A549 (cell line): ENCODE results near the gene NSRP1. TPM values are rescaled to one million over a fixed set of nuclear protein-coding genes. Genes with fewer than 3 reads are reported as not detected.
A peak's percentile ranks its signal among the peaks of the same experiment; 100 is the strongest.

ENCODE experiments used
- ATAC-seq, 2 experiments: fragments of 200-7000 bp in 1 of 2; fragments of >200 bp in 1 of 2; cut with Nextera tagmentation in 1 of 2; cut with Tn5 transposase in 1 of 2; 3 replicates each; pipeline versions ENCODE4 v1.8.0 to v1.9.1; 2018 to 2020; ENCODE audit warnings: mild to moderate bottlenecking in 1 of 2, moderate library complexity in 1 of 2
- CTCF ChIA-PET: fragments of 300-600 bp; sonication (Branson Sonifier 250); formaldehyde crosslinking; extraction: SDS; loops from one replicate; lab custom pipeline; 2021; ENCODE audit warnings: antibody characterized with exemption, inconsistent platforms; lab: Yijun Ruan, JAX
- POLR2A ChIA-PET: fragments of 350-600 bp; formaldehyde crosslinking; extraction: SDS; loops from one replicate; lab custom pipeline; 2021; ENCODE audit warnings: antibody characterized with exemption, inconsistent platforms; lab: Yijun Ruan, JAX
- DNase-seq, 2 experiments: peaks; one replicate each; pipeline versions ENCODE4 v3.0.0 to v3.0.0-alpha.2; 2011 to 2016; ENCODE audit warnings: low read depth in 1 of 2, low spot score in 1 of 2
- FAIRE-seq: peaks from 2 replicates; lab custom pipeline; 2011; peaks lifted over from hg19 to GRCh38; lab: Jason Lieb, UNC
- H3K27ac ChIP-seq, 2 experiments: fragments of >200 bp; sonication (Bioruptor Twin); formaldehyde crosslinking; 3 replicates each; pipeline ENCODE4 v1.5.1; 2016 to 2017
- H3K4me1 ChIP-seq: fragments of >200 bp; sonication (Bioruptor Twin); formaldehyde crosslinking; 3 replicates; pipeline ENCODE4 v1.6.1; 2016
- H3K4me2 ChIP-seq: fragments of >200 bp; sonication (Bioruptor Twin); formaldehyde crosslinking; 3 replicates; pipeline ENCODE4 v1.6.1; 2016
- H3K4me3 ChIP-seq: fragments of >200 bp; sonication (Bioruptor Twin); formaldehyde crosslinking; 3 replicates; pipeline ENCODE4 v1.5.1; 2016
- H3K9me3 ChIP-seq: fragments of >200 bp; sonication (Bioruptor Twin); formaldehyde crosslinking; 3 replicates; pipeline ENCODE4 v1.6.1; 2016
- EHMT2 ChIP-seq: fragments of 200-600 bp; sonication (generic); IDR thresholded peaks from 2 replicates; pipeline ENCODE4 v1.6.1; 2016; ENCODE audit warnings: antibody characterized with exemption, low read depth, mild to moderate bottlenecking, moderate library complexity
- FOSL2 ChIP-seq, 2 experiments: fragments of 450-650 bp in 1 of 2; fragments of >200 bp in 1 of 2; sonication (Bioruptor Twin) in 1 of 2; formaldehyde crosslinking; IDR thresholded peaks; 2 replicates each; pipeline versions ENCODE4 v1.5.0 to v1.6.1; 2016 to 2020; ENCODE audit warnings: mild to moderate bottlenecking in 1 of 2, moderate library complexity in 1 of 2
- HOXB5 ChIP-seq: fragments of 250-450 bp; sonication (Bioruptor Pico); IDR thresholded peaks from 2 replicates; pipeline ENCODE4 v1.5.0; 2020; ENCODE audit warnings: mild to moderate bottlenecking, moderate library complexity
- KDM1A ChIP-seq: fragments of 200-600 bp; sonication (generic); IDR thresholded peaks from 2 replicates; pipeline ENCODE4 v1.6.1; 2016; ENCODE audit warnings: low read depth, mild to moderate bottlenecking
- MYC ChIP-seq: IDR thresholded peaks from 2 replicates; pipeline ENCODE4 v1.6.1; 2012; ENCODE audit warnings: mild to moderate bottlenecking, inconsistent platforms, low read length, improper control_type of control experiment, borderline replicate concordance
- PBX3 ChIP-seq: IDR thresholded peaks from 2 replicates; pipeline ENCODE4 v1.6.1; 2012
- RAD21 ChIP-seq, 2 experiments: fragments of >200 bp in 1 of 2; sonication (Bioruptor Twin) in 1 of 2; formaldehyde crosslinking in 1 of 2; IDR thresholded peaks in 1 of 2; conservative IDR thresholded peaks in 1 of 2; 2 replicates in 1 of 2; 3 replicates in 1 of 2; pipeline ENCODE4 v1.6.1; 2012 to 2018; ENCODE audit warnings: inconsistent platforms in 1 of 2
- SMC3 ChIP-seq: fragments of >200 bp; sonication (Bioruptor Twin); formaldehyde crosslinking; IDR thresholded peaks from 3 replicates; pipeline ENCODE4 v1.6.1; 2018; ENCODE audit warnings: inconsistent platforms
- TFCP2L1 ChIP-seq: fragments of 250-450 bp; sonication (Bioruptor Pico); IDR thresholded peaks from 2 replicates; pipeline ENCODE4 v1.5.0; 2021; ENCODE audit warnings: mild to moderate bottlenecking
- WGBS: methylation state at CpG from one replicate; pipeline ENCODE4 v1.1.6; 2017; ENCODE audit errors: missing lambda C conversion rate; 5-methylcytosine and 5-hydroxymethylcytosine counted together
- polyA plus RNA-seq, 4 experiments: library from polyadenylated mRNA; depleted of rRNA in 3 of 4; stranded (reverse); fragments of >200 nt; fragmentation: RNase III in 1 of 4; extraction: RNeasy Plus Mini Kit Qiagen cat#74134 plus additional on column Dnase treatment in 1 of 4; gene quantifications; 2 replicates in 3 of 4; 3 replicates in 1 of 4; pipeline ENCODE4 v1.2.3, GENCODE V29; 2011 to 2017
- TF ChIP-seq, protein P1 (sequence below): fragments of >200 bp; sonication (Bioruptor Twin); formaldehyde crosslinking; IDR thresholded peaks from 3 replicates; pipeline ENCODE4 v1.5.1; 2016
- TF ChIP-seq, protein P2 (sequence below): IDR thresholded peaks from 2 replicates; pipeline ENCODE4 v1.6.1; 2012
- TF ChIP-seq, protein P3 (sequence below): fragments of 450-650 bp; IDR thresholded peaks from 2 replicates; pipeline ENCODE4 v1.6.1; 2014; ENCODE audit warnings: antibody characterized with exemption
- TF ChIP-seq, protein P4 (sequence below): fragments of 200-600 bp; sonication (generic); IDR thresholded peaks from 2 replicates; pipeline ENCODE4 v1.6.1; 2016; ENCODE audit warnings: antibody characterized with exemption, mild to moderate bottlenecking, moderate library complexity

The NSRP1 gene
- polyA plus RNA-seq, 2 of the 4 experiments (the other 2 are of a cell fraction) = 30.9 to 39.6 TPM

DNA sequence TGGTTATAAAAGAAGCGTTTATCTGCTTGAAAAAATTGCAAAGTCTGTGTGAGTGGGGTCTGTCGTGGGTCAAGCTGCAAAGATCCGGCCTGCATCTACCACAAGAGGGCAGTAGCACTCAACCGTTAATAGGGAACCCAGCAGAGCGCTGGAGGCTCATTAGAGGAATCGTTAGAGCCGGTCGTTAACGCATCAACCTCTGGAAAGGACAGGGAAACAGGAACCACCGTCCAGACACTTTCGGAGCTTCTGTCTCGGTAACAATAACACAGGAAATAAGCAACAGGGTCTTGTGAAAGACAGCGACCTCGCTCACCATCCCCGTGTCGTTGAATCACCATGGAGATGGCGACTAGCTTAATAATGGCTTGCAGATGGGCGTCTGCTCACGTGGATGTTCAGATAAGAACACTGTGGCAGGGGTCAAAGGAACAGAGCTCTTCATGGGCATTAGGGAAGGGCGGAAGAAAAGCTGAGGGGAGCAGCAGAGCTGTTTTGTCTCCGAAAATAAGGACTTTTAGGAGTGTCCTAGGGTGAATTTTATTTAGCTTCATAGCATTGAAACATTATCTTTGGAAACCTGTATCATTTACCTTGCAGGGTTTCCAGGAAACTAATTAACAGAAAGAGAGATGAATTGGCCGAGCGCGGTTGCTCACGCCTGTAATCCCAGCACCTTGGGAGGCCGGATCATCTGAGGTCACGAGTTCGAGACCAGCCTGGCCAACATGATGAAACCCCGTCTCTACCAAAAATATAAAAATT is 11.9 kb upstream of the NSRP1 start:
- Histone ChIP-seq H3K4me1 (0 out of 3 replicates have a peak, but pooled peaks cover 5% of the 10 kb centered on the region), H3K27ac (peak overlapping the region; percentile 49 to 76), H3K4me2 (peak overlapping the region; percentile 67), H3K9me3 (no peaks in the 10 kb centered on the region), H3K4me3 (peak overlapping the region; percentile 42)
- TF ChIP-seq, protein P1, sequence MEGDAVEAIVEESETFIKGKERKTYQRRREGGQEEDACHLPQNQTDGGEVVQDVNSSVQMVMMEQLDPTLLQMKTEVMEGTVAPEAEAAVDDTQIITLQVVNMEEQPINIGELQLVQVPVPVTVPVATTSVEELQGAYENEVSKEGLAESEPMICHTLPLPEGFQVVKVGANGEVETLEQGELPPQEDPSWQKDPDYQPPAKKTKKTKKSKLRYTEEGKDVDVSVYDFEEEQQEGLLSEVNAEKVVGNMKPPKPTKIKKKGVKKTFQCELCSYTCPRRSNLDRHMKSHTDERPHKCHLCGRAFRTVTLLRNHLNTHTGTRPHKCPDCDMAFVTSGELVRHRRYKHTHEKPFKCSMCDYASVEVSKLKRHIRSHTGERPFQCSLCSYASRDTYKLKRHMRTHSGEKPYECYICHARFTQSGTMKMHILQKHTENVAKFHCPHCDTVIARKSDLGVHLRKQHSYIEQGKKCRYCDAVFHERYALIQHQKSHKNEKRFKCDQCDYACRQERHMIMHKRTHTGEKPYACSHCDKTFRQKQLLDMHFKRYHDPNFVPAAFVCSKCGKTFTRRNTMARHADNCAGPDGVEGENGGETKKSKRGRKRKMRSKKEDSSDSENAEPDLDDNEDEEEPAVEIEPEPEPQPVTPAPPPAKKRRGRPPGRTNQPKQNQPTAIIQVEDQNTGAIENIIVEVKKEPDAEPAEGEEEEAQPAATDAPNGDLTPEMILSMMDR = peak; percentile 99
- TF ChIP-seq SMC3 = peak; percentile 88
- no peak for TF ChIP-seq KDM1A
- TF ChIP-seq, protein P2, sequence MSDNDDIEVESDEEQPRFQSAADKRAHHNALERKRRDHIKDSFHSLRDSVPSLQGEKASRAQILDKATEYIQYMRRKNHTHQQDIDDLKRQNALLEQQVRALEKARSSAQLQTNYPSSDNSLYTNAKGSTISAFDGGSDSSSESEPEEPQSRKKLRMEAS = peak; percentile 32; the same call in 1 of the 2 replicates
- TF ChIP-seq FOSL2 (IDR thresholded peaks at IDR 0.05) = no peak
- peak; percentile 17; the same call in 1 of the 2 replicates for TF ChIP-seq FOSL2 (CRISPR knock-in tag; IDR thresholded peaks at IDR 0.05)
- TF ChIP-seq, protein P3, sequence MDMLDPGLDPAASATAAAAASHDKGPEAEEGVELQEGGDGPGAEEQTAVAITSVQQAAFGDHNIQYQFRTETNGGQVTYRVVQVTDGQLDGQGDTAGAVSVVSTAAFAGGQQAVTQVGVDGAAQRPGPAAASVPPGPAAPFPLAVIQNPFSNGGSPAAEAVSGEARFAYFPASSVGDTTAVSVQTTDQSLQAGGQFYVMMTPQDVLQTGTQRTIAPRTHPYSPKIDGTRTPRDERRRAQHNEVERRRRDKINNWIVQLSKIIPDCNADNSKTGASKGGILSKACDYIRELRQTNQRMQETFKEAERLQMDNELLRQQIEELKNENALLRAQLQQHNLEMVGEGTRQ = 0 out of 2 replicates have a peak, but pooled peaks have one; percentile 16
- TF ChIP-seq RAD21 (conservative IDR thresholded peaks at IDR 0.05 in 1 of 2, IDR thresholded peaks at IDR 0.05 in 1 of 2) = peak; percentile 91 to 92
- no peak for TF ChIP-seq HOXB5 (CRISPR knock-in tag)
- WGBS = 28% methylated on average over 29 of the region's 29 CpGs
- DNase-seq (peak; percentile 81 to 82), ATAC-seq (peak; percentile 97 to 99), FAIRE-seq (peak; percentile 98)
- ChIA-PET POLR2A (interaction anchor here (0.6 to 1.2 kb wide), 9 partner anchors 9 to 1250 kb away, joined by 3 to 8 read pairs (median 3); partner anchors contain the start of gene BLMH), CTCF (interaction anchor here (0.5 to 8.7 kb wide), 95 partner anchors 9 to 1421 kb away, joined by 3 to 158 read pairs (median 4); partner anchors contain the start of genes ANKRD13B, CPD, GOSR1 and NSRP1)

DNA sequence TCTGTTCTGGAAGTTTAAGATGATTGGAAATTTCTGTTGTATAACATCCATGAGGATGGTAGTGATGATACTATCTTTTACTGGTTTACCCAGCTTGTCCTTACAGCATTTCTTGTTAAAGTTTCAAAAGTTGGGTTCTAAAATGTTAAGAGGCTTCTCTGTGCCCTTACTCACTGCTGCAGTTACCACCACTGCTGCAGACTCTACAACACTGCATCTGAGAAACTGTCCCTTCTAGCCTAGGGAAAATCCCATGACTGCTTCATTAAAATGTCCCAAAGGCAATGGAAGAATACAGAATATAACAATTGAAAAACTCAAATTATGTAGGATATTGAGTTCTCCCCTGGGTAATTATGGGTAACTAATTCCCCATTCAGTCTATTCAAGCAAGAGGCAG is 3.8 kb upstream of the NSRP1 start:
- no peak for ATAC-seq
- peaks cover 12% of the 10 kb centered on the region; the same call in 2 of the 3 replicates for H3K4me1 ChIP-seq
- POLR2A ChIA-PET = interaction anchor here (1.3 kb wide), 1 partner anchor 8 kb away, joined by 3 read pairs; no protein-coding TSS in a partner anchor
- no peaks in the 10 kb centered on the region for H3K9me3 ChIP-seq
- CTCF ChIA-PET = interaction anchor here (1.0 to 6.8 kb wide), 9 partner anchors 8 to 227 kb away, joined by 3 to 75 read pairs (median 6); no protein-coding TSS in a partner anchor
- no peak for FAIRE-seq
- H3K27ac ChIP-seq = peak overlapping the region in 1 of 2 experiments; percentile 59; a peak in 3 of 6 replicates
- TF ChIP-seq EHMT2 = no peak
- no peak for TF ChIP-seq TFCP2L1 (CRISPR knock-in tag)
- no peak for TF ChIP-seq MYC
- TF ChIP-seq, protein P4, sequence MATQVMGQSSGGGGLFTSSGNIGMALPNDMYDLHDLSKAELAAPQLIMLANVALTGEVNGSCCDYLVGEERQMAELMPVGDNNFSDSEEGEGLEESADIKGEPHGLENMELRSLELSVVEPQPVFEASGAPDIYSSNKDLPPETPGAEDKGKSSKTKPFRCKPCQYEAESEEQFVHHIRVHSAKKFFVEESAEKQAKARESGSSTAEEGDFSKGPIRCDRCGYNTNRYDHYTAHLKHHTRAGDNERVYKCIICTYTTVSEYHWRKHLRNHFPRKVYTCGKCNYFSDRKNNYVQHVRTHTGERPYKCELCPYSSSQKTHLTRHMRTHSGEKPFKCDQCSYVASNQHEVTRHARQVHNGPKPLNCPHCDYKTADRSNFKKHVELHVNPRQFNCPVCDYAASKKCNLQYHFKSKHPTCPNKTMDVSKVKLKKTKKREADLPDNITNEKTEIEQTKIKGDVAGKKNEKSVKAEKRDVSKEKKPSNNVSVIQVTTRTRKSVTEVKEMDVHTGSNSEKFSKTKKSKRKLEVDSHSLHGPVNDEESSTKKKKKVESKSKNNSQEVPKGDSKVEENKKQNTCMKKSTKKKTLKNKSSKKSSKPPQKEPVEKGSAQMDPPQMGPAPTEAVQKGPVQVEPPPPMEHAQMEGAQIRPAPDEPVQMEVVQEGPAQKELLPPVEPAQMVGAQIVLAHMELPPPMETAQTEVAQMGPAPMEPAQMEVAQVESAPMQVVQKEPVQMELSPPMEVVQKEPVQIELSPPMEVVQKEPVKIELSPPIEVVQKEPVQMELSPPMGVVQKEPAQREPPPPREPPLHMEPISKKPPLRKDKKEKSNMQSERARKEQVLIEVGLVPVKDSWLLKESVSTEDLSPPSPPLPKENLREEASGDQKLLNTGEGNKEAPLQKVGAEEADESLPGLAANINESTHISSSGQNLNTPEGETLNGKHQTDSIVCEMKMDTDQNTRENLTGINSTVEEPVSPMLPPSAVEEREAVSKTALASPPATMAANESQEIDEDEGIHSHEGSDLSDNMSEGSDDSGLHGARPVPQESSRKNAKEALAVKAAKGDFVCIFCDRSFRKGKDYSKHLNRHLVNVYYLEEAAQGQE = no peak
- TF ChIP-seq KDM1A = no peak
- no peak for TF ChIP-seq PBX3
- no peak overlapping the region for H3K4me3 ChIP-seq
- DNase-seq = no peak
- H3K4me2 ChIP-seq = peak overlapping the region; percentile 48
